Measurements from ENCODE around the gene GSG1L. TPM values are rescaled to one million over a fixed set of nuclear protein-coding genes. Genes with fewer than 3 reads are reported as not detected.

Gene GSG1L
- total RNA-seq, 4 donors from 2014 or later: not detected

DNA sequence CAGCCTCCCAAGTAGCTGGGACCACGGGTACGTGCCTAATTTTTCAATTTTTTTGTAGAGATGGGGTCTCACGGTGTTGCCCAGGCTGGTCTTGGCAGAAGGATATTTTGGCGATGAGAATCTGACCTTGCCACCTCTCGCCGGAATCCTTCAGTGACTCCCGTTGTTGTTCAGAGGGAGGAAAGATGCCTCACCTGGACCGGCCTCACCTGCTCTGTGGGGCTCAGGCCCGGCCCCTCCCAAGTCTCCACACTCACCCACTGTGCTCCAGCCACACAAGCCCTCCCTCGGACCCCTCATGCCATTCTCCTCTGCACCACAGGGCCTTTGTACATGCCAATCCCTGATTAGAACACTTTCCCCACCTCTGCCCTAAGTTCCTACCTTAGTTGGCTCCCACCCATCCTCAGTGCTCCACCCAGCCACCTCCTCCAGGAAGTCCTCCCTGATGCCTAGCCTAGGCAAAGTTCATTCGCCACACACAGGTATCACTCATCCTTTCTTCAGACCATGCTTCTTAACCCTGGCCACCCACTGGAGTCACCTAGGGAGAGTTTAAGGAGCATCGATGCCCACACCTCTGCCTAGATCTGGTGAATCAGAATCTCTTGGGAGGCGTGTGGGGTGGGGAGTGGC lies 136.1 kb downstream of the GSG1L start:
- Histone ChIP-seq H3K36me3 (no peaks in the 10 kb centered on the region), H3K27ac (no peak overlapping the region), H3K27me3 (no peaks in the 10 kb centered on the region), H3K9me3 (no peaks in the 10 kb centered on the region), H3K4me3 (no peak overlapping the region), H3K4me1 (no peaks in the 10 kb centered on the region)
- DNase-seq: no peak
- TF ChIP-seq POLR2A (IDR thresholded peaks at IDR 0.05): no peak
- TF ChIP-seq, protein P1, sequence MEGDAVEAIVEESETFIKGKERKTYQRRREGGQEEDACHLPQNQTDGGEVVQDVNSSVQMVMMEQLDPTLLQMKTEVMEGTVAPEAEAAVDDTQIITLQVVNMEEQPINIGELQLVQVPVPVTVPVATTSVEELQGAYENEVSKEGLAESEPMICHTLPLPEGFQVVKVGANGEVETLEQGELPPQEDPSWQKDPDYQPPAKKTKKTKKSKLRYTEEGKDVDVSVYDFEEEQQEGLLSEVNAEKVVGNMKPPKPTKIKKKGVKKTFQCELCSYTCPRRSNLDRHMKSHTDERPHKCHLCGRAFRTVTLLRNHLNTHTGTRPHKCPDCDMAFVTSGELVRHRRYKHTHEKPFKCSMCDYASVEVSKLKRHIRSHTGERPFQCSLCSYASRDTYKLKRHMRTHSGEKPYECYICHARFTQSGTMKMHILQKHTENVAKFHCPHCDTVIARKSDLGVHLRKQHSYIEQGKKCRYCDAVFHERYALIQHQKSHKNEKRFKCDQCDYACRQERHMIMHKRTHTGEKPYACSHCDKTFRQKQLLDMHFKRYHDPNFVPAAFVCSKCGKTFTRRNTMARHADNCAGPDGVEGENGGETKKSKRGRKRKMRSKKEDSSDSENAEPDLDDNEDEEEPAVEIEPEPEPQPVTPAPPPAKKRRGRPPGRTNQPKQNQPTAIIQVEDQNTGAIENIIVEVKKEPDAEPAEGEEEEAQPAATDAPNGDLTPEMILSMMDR (IDR thresholded peaks at IDR 0.05): no peak

DNA sequence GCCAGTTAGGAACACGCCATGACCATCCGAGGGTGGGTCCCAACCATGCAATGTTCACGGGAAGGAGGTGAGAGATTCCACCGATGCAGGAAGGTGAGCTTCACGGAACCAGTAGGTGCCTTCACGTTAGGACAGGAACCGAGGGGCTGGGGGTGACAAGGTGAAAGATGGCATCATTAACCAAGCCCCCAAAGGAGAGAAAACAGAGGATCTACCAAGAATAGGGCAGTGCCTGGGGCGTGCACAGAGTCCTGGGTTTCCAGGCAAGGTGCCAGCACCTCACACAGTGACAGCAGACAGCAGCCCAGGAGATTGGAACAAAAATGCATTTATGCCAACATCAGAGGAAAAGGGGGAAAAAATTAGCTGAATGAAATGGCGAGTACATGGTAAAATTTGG lies 137.9 kb downstream of the GSG1L start:
- TF ChIP-seq, protein P1 (IDR thresholded peaks at IDR 0.05): no peak
- TF ChIP-seq POLR2A (IDR thresholded peaks at IDR 0.05): no peak
- no peaks in the 10 kb centered on the region for H3K27me3 ChIP-seq

DNA sequence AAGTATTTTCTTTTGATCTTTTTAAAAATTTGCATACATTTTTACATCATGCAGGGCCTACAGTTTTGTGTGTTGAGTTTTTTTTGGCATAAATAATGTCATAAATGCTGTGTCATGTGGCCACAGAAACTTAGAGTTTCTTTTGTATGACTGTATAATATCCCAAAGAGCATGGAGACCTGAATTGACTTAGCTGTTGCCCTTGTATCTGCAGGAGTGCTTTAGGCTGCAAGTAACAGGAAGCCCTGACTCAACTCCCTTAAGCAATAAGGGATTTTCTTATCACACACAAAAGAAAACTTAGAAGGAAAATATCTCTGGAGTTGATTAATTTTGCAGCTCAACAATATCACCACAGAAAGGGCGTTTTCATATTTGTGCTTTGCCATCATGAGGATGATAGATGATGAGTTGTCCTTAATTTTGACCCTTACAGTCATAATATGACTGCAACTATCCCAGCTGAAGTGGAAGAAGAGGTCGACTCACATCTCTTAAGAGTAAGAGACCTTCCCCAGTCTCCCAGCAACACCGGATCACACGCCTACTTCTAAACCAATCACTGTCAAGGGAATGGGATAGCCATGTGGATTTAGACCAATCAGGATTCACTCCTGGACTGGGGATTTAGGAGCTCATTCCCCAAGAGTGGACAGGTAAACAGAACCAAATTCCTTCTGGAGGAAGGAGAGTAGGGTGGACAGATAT lies 138.9 kb downstream of the GSG1L start:
- TF ChIP-seq POLR2A (IDR thresholded peaks at IDR 0.05): no peak
- TF ChIP-seq, protein P1 (IDR thresholded peaks at IDR 0.05): no peak
- Histone ChIP-seq H3K36me3 (no peaks in the 10 kb centered on the region), H3K4me3 (no peak overlapping the region), H3K4me1 (no peaks in the 10 kb centered on the region), H3K27me3 (no peaks in the 10 kb centered on the region), H3K27ac (no peak overlapping the region), H3K9me3 (no peaks in the 10 kb centered on the region)
- DNase-seq: no peak

More for the DNA sequence above, 137.9 kb downstream of the GSG1L start:
- DNase-seq: no peak
- Histone ChIP-seq H3K4me3 (no peak overlapping the region), H3K9me3 (no peaks in the 10 kb centered on the region), H3K4me1 (no peaks in the 10 kb centered on the region), H3K36me3 (no peaks in the 10 kb centered on the region), H3K27ac (no peak overlapping the region)

DNA sequence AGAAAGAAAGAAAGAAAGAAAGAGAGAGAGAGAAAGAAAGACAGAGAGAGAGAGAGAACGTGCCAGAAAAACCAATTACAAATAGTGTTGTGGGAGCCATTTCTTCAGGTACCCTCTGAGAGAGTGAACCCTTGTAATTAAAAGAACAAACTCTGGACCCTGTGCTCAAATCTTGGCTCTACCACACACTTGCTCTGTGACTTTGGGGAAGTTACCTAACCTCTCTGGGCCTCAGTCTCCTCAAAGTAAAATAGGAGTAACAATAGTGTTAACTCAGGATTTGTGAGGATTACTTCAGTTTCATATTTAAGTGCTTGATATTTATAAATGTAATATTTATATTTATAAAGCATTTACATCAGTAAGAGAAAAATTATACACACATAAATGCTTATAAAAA lies 139.8 kb downstream of the GSG1L start:
- H3K4me1 ChIP-seq: no peaks in the 10 kb centered on the region
- TF ChIP-seq, protein P1 (IDR thresholded peaks at IDR 0.05): no peak
- no peak for TF ChIP-seq POLR2A (IDR thresholded peaks at IDR 0.05)
- no peaks in the 10 kb centered on the region for H3K36me3 ChIP-seq
- H3K27me3 ChIP-seq: no peaks in the 10 kb centered on the region
- no peak for DNase-seq
- no peaks in the 10 kb centered on the region for H3K9me3 ChIP-seq
- H3K27ac ChIP-seq: no peak overlapping the region
- H3K4me3 ChIP-seq: no peak overlapping the region

GRCh38 chr16:27922433-27922832 lies 141.1 kb downstream of the GSG1L start:
- no peak for TF ChIP-seq POLR2A (IDR thresholded peaks at IDR 0.05)
- TF ChIP-seq, protein P1 (IDR thresholded peaks at IDR 0.05): no peak
- no peaks in the 10 kb centered on the region for H3K27me3 ChIP-seq
- DNase-seq: no peak

More at GRCh38 chr16:27922433-27922832, 141.1 kb downstream of the GSG1L start:
- no peaks in the 10 kb centered on the region for H3K4me1 ChIP-seq
- no peak overlapping the region for H3K4me3 ChIP-seq
- H3K27ac ChIP-seq: no peak overlapping the region
- no peaks in the 10 kb centered on the region for H3K9me3 ChIP-seq
- no peaks in the 10 kb centered on the region for H3K36me3 ChIP-seq
